Activated CD8-positive, alpha-beta memory T cell treated with anti-CD3 and anti-CD28 coated beads for 36 hours (primary cell): ENCODE results near the gene A4GALT. TPM values are rescaled to one million over a fixed set of nuclear protein-coding genes. Genes with fewer than 3 reads are reported as not detected.
"Not testable (repeated sequence)": the region's sequence is repeated elsewhere in the genome, so short reads cannot be mapped to it uniquely, and the experiment has no call there.

Experiments used
- CTCF ChIA-PET: fragments of 350-600 bp; sonication (Branson Sonifier 250); formaldehyde crosslinking; loops from one replicate; lab custom pipeline; 2021; ENCODE audit warnings: antibody characterized with exemption; lab: Charles Lee
- POLR2A ChIA-PET: fragments of 350-600 bp; sonication (Branson Sonifier 250); formaldehyde crosslinking; loops from one replicate; lab custom pipeline; 2021; ENCODE audit warnings: antibody characterized with exemption; lab: Charles Lee
- total RNA-seq, 2 experiments: library from RNA; stranded (reverse); gene quantifications; one replicate each; pipeline ENCODE4 v1.2.3, GENCODE V29; 2021

A4GALT gene
- total RNA-seq, 2 experiments from 2014 or later: not detected

GRCh38 chr22:42692239-42693054 lies 28.2 kb downstream of the A4GALT start:
- POLR2A ChIA-PET: no interaction called here
- CTCF ChIA-PET: interaction anchor here (1.4 kb wide), 1 partner anchor 71 kb away, joined by 3 read pairs; no protein-coding TSS in a partner anchor

- CTCF ChIA-PET: no interaction called here
Measured at GRCh38 chr22:42691440-42691839, 29.2 kb downstream of the A4GALT start.

DNA sequence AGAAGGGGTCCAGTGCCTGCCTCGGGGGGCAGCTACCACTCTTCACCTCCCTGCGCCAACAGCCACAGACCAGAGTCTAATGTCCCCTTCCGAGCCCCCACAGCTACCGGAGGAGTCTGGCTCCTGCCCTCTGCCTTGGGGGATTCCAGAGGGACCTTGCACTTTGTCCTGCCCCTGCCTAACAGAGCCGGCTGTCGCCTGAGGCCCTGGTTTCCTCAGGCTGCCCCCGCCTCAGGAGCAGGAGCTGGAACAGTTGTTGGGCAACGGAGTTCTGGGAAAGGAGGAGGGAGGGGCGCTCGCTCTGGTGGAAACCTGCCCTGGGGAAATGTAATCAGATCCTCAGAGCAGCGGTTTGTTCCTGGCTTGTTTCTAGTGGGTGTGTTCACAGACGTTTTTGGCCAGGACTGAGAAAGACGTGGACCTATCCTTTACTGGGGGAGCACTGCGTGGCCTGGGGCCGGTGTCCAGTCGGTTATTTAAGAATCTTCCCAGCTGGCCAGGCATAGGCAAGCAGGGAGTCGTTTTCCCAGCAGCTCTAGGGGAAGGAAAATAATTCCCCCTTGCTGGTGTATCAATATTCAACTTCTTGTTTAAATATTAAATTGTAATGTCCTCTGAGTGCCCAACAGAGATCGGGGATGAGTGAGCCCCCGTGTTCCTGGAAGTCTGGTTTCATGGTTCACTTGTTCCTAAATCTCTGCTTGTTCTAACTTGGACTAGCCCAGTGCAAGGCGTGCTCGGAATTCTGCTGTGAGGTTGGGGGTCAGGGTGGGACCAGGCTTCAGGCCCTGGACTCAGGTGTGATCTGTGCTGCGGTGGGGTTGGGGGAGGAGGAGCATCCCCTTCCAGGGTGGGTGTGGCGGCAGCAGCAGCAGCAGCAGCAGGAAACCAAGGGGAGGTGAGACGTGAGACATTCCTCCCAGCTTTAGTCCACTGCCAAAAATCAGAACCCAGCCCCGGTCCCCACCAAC lies 32.1 kb downstream of the A4GALT start:
- CTCF ChIA-PET: no interaction called here
- POLR2A ChIA-PET: no interaction called here

More at GRCh38 chr22:42691440-42691839, 29.2 kb downstream of the A4GALT start:
- POLR2A ChIA-PET: no interaction called here

GRCh38 chr22:42686756-42687491 lies 33.7 kb downstream of the A4GALT start:
- ChIA-PET POLR2A (no interaction called here), CTCF (no interaction called here)

DNA sequence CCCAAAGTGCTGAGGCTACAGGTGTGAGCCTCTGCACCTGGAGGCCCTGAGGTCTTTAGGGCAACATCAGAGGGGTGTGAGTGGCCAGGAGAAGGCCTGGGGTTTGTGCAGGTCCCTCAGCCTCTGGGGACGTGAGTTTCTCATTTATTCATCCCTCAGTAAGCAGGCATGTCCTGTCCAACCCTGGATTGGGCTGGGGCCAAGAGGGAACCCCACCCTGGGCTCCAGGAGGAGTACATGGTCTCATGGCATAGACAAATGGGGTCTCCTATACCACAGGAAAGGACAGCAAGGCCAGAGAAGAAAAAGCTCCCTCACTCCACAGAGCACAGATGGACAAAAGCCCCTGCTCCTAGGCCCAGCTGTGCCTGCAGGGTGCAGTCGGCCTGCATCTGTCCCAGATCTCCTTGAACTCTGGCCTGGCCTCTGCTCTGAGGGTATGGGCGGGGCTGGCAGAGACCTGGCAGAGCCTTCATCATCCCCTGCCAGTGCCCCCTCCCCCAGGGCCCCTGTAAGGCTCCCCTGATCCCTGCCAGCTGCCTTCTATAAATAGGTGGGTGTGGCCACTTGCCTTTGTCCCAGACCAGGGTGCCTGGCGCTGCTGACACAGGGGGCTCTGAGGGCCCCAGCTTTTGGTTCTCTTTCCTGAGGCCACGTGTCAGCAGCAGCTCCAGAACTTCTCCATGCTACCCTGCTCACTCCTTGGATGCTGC lies 34.6 kb downstream of the A4GALT start:
- ChIA-PET CTCF (no interaction called here), POLR2A (no interaction called here)

GRCh38 chr22:42684462-42685195 lies 36.0 kb downstream of the A4GALT start:
- POLR2A ChIA-PET: no interaction called here

DNA sequence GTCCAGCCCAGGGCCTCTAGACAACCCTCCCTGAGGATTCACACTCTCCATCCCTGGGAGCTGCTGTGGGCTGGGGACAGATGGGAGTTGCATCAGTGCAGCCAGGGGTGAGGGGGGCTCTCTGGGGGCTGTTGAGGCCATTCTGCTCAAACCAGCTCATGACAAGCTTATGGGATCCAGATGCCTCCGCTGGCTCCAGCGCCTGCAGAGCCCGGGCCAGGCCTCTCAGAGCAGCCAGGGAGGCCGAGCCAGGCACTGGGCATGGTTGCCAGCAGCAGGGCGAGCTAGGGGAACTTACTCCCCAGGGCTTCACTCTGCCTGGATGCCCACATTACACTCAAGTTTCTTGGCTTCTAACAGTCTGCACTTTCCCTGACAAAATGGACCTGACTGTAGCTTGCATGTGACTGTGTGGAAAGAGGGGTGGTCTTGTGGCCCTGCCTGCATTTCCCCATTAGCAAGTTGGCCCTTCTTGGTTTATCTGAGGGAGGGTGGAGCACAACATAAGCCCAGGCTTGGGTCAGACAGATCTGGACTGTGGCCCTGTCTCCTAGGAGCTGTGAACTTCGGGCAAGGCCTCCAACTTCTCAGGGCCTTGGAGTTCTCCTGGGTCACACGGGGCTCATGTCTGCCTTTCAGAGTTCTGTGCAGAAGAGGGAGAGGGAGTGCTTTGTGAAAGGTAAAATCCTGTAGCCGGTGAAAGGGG lies 36.9 kb downstream of the A4GALT start:
- CTCF ChIA-PET: no interaction called here
- POLR2A ChIA-PET: no interaction called here

More at GRCh38 chr22:42684462-42685195, 36.0 kb downstream of the A4GALT start:
- CTCF ChIA-PET: no interaction called here

- POLR2A ChIA-PET: no interaction called here
- CTCF ChIA-PET: no interaction called here
Measured at GRCh38 chr22:42682113-42682851, 38.4 kb downstream of the A4GALT start.

GRCh38 chr22:42680648-42681047 lies 40.0 kb downstream of the A4GALT start:
- POLR2A ChIA-PET: interaction anchor here (0.7 kb wide), 1 partner anchor 408 kb away, joined by 5 read pairs; no protein-coding TSS in a partner anchor
- CTCF ChIA-PET: interaction anchor here (0.7 kb wide), 1 partner anchor 17 kb away, joined by 4 read pairs; no protein-coding TSS in a partner anchor

GRCh38 chr22:42679691-42680090 lies 41.0 kb downstream of the A4GALT start:
- ChIA-PET CTCF (interaction anchor here (0.6 kb wide), 1 partner anchor 13 kb away, joined by 4 read pairs; no protein-coding TSS in a partner anchor), POLR2A (no interaction called here)

GRCh38 chr22:42678894-42679293 lies 41.8 kb downstream of the A4GALT start:
- CTCF ChIA-PET: no interaction called here
- POLR2A ChIA-PET: no interaction called here

GRCh38 chr22:42677936-42678335 lies 42.7 kb downstream of the A4GALT start:
- CTCF ChIA-PET, POLR2A ChIA-PET: not testable (repeated sequence)

- CTCF ChIA-PET: no interaction called here
- POLR2A ChIA-PET: no interaction called here
Measured at GRCh38 chr22:42676059-42676607, 44.5 kb downstream of the A4GALT start.

GRCh38 chr22:42673898-42674401 lies 46.7 kb downstream of the A4GALT start:
- ChIA-PET POLR2A (no interaction called here), CTCF (no interaction called here)

GRCh38 chr22:42673071-42673470 lies 47.6 kb downstream of the A4GALT start:
- CTCF ChIA-PET, POLR2A ChIA-PET: not testable (repeated sequence)
